GM12872 (cell line): Measurements from ENCODE around the gene SMAP1.

Experiments
- CTCF ChIP-seq: IDR thresholded peaks from 3 replicates; pipeline ENCODE4 v1.5.1; 2011; ENCODE audit warnings: low read depth, mild to moderate bottlenecking, low read length, moderate library complexity; ENCODE audit not compliant: insufficient read depth

Gene SMAP1

GRCh38 chr6:70739534-70739933 is 71.9 kb downstream of the SMAP1 start:
- no peak for TF ChIP-seq CTCF

GRCh38 chr6:70753870-70754380 is 86.2 kb downstream of the SMAP1 start:
- TF ChIP-seq CTCF, result no peak

GRCh38 chr6:70758883-70759282 is 91.2 kb downstream of the SMAP1 start:
- TF ChIP-seq CTCF, result no peak

- no peak for TF ChIP-seq CTCF
These were observed 96.2 kb downstream of the SMAP1 start for GRCh38 chr6:70763754-70764510.

- TF ChIP-seq CTCF, result no peak
These were observed 97.0 kb downstream of the SMAP1 start for GRCh38 chr6:70764706-70765105.

GRCh38 chr6:70779934-70780333 is 112.3 kb downstream of the SMAP1 start:
- no peak for TF ChIP-seq CTCF

GRCh38 chr6:70790483-70791224 is 123.0 kb downstream of the SMAP1 start:
- TF ChIP-seq CTCF, result no peak
